IPS-18a (cell line): ENCODE measurements around the gene ABCA9.

Experiments used
- H3K27ac ChIP-seq: one replicate; pipeline ENCODE4 v1.5.1; 2013; ENCODE audit warnings: low read length
- H3K27me3 ChIP-seq: one replicate; pipeline ENCODE4 v1.6.1; 2013; ENCODE audit warnings: mild to moderate bottlenecking, low read length; ENCODE audit not compliant: control insufficient read depth, insufficient read depth
- H3K36me3 ChIP-seq: one replicate; pipeline ENCODE4 v1.6.1; 2013; ENCODE audit warnings: low read depth, low read length; ENCODE audit not compliant: control insufficient read depth
- H3K4me1 ChIP-seq: one replicate; pipeline ENCODE4 v1.6.1; 2013; ENCODE audit warnings: low read depth, low read length; ENCODE audit not compliant: control insufficient read depth
- H3K4me3 ChIP-seq: one replicate; pipeline ENCODE4 v1.5.1; 2013; ENCODE audit warnings: low read length
- H3K9ac ChIP-seq: one replicate; pipeline ENCODE4 v1.6.1; 2013; ENCODE audit warnings: mild to moderate bottlenecking, low read length, moderate library complexity
- H3K9me3 ChIP-seq: one replicate; pipeline ENCODE4 v1.6.1; 2013; ENCODE audit warnings: low read depth, low read length; ENCODE audit not compliant: control insufficient read depth

The ABCA9 gene

GRCh38 chr17:69065113-69065512 lies 4.4 kb upstream of the ABCA9 start:
- H3K27ac ChIP-seq, result no peak overlapping the region
- H3K27me3 ChIP-seq, result no peaks in the 10 kb centered on the region
- no peaks in the 10 kb centered on the region for H3K9me3 ChIP-seq
- H3K9ac ChIP-seq, result no peak overlapping the region
- peaks cover 9% of the 10 kb centered on the region for H3K4me1 ChIP-seq
- no peaks in the 10 kb centered on the region for H3K36me3 ChIP-seq
- H3K4me3 ChIP-seq, result no peak overlapping the region

DNA sequence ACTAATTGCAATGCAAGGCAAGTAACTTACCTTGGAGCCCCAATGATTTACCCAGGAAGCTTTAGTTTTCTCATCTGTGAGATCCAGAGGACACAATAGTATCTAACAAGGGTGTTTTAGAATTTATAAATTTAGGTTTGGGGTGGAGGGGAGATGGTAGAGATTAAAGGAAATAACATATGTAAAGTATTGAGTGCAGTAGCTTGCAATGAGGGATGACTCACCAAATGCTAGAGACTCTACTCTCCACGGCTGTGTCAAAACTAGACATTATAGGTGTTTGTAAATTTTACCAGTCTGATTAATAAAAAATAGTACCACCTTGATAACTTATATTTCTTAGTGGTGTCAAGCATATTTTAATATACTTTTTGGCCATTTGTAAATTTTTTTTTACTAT lies 3.7 kb upstream of the ABCA9 start:
- Histone ChIP-seq H3K9ac (no peak overlapping the region), H3K4me1 (peaks cover 5% of the 10 kb centered on the region), H3K27me3 (no peaks in the 10 kb centered on the region), H3K4me3 (no peak overlapping the region), H3K27ac (no peak overlapping the region), H3K9me3 (no peaks in the 10 kb centered on the region), H3K36me3 (no peaks in the 10 kb centered on the region)

GRCh38 chr17:69064001-69064400 lies 3.3 kb upstream of the ABCA9 start:
- H3K9me3 ChIP-seq, result no peaks in the 10 kb centered on the region

DNA sequence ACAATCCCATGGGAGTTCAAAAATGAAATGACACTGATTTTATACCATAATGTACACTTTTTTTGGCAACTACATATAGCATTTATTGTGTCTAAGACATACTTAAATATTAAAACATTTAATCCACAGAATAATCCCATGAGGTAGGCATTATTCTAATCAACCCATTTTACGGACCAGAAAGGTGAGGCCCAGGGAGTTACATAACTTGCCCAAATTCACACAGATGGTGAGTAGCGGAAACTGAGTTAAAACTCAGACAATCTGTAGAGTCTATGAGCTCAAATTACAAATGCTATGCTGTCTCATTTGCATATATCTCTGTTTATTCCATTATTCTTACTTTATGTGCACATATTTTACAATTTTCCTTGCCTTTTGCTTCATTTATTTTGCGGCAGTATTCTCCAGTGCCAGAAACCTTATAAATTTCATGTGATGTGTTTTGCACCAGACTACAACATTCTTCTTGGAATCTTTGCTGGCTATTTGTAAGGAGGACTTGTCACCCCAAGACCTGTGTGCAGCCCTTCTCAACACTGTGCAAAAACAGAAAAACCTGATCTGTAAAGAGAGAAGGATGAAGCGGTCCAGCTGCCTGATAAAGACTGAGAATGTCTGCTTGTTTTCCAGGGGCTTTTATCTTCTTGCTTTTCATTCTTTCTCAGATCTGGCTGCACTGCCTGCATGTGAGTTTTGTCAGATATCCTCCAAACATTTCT lies 2.3 kb upstream of the ABCA9 start:
- Histone ChIP-seq H3K27ac (no peak overlapping the region), H3K9me3 (no peaks in the 10 kb centered on the region), H3K36me3 (no peaks in the 10 kb centered on the region), H3K4me3 (no peak overlapping the region), H3K4me1 (no peaks in the 10 kb centered on the region), H3K27me3 (no peaks in the 10 kb centered on the region), H3K9ac (no peak overlapping the region)

More at GRCh38 chr17:69064001-69064400, 3.3 kb upstream of the ABCA9 start:
- Histone ChIP-seq H3K4me3 (no peak overlapping the region), H3K36me3 (no peaks in the 10 kb centered on the region), H3K27me3 (no peaks in the 10 kb centered on the region), H3K4me1 (peaks cover under 1% of the 10 kb centered on the region), H3K27ac (no peak overlapping the region), H3K9ac (no peak overlapping the region)

GRCh38 chr17:69061721-69062556 lies 1.2 kb upstream of the ABCA9 start:
- Histone ChIP-seq H3K27me3 (no peaks in the 10 kb centered on the region), H3K4me3 (no peak overlapping the region), H3K9me3 (no peaks in the 10 kb centered on the region), H3K4me1 (no peaks in the 10 kb centered on the region), H3K9ac (no peak overlapping the region), H3K36me3 (no peaks in the 10 kb centered on the region), H3K27ac (no peak overlapping the region)

DNA sequence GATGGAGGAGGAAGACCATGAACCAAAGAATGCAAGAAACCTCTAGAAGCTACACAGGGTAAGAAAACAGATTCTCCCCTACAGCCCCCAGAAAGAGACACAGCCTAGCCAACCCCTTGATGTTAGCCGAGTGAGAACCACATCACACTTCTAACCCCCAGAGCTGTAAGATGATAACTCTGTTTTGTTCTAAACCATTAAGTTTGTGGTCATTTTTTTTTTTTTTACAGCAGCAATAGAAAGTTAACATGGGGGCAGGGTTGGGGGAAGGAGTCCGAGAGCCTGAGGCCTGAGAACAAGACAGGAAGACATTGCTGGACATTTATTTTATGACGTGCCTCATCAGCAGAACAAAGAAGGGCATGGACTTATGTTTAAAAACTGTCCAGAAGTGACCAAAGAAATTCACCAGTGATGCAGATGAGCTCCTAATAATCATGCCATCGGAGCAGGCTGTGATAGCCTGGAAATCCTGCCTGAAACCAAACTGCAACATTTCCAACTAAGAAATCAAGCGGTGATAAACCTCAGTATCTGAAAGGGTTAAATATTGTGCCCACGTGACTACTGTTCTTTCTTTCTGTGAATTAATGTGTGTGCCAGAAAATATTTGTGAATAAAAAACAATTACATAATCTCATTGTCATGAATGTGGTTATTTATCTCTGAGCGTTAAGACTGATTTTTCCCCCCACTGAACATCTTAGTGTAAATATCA lies 1.1 kb downstream of the ABCA9 start:
- Histone ChIP-seq H3K27me3 (no peaks in the 10 kb centered on the region), H3K4me1 (no peaks in the 10 kb centered on the region), H3K9ac (no peak overlapping the region), H3K27ac (no peak overlapping the region), H3K36me3 (no peaks in the 10 kb centered on the region), H3K4me3 (no peak overlapping the region), H3K9me3 (no peaks in the 10 kb centered on the region)

- Histone ChIP-seq H3K27ac (no peak overlapping the region), H3K27me3 (no peaks in the 10 kb centered on the region), H3K36me3 (no peaks in the 10 kb centered on the region), H3K4me3 (no peak overlapping the region), H3K9ac (no peak overlapping the region), H3K4me1 (no peaks in the 10 kb centered on the region), H3K9me3 (no peaks in the 10 kb centered on the region)
These were observed 2.6 kb downstream of the ABCA9 start for GRCh38 chr17:69058165-69058564.

DNA sequence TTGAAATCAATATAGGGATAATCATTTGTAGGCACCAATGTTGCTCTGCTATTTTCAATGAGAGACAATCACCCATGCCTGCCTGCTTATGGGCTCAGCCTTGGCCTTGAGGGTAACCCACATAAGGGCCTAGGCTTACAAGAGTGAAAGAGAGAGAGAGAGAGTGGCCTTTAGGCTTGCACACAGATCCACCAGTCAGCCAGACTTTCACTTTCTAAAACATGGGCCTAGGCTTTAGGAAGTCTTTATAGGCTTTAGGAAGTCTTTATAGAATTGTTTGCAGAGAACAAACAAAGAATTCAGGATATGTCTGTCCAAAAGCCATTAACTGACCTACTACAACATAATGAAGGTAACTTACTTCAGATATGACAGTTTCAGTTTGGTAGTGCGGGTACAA lies 3.4 kb downstream of the ABCA9 start:
- Histone ChIP-seq H3K4me1 (no peaks in the 10 kb centered on the region), H3K9me3 (no peaks in the 10 kb centered on the region), H3K27me3 (no peaks in the 10 kb centered on the region), H3K4me3 (no peak overlapping the region), H3K36me3 (no peaks in the 10 kb centered on the region), H3K9ac (no peak overlapping the region), H3K27ac (no peak overlapping the region)

- no peaks in the 10 kb centered on the region for H3K4me1 ChIP-seq
These were observed 4.4 kb downstream of the ABCA9 start for GRCh38 chr17:69056179-69056823.

GRCh38 chr17:69055334-69055733 lies 5.4 kb downstream of the ABCA9 start:
- Histone ChIP-seq H3K27me3 (no peaks in the 10 kb centered on the region), H3K9ac (no peak overlapping the region), H3K4me3 (no peak overlapping the region), H3K36me3 (no peaks in the 10 kb centered on the region), H3K9me3 (no peaks in the 10 kb centered on the region), H3K27ac (no peak overlapping the region), H3K4me1 (no peaks in the 10 kb centered on the region)

More at GRCh38 chr17:69056179-69056823, 4.4 kb downstream of the ABCA9 start:
- no peaks in the 10 kb centered on the region for H3K27me3 ChIP-seq
- no peak overlapping the region for H3K9ac ChIP-seq
- no peak overlapping the region for H3K4me3 ChIP-seq
- no peaks in the 10 kb centered on the region for H3K9me3 ChIP-seq
- no peak overlapping the region for H3K27ac ChIP-seq
- no peaks in the 10 kb centered on the region for H3K36me3 ChIP-seq
